ENCODE data around the gene PRKACA.

PRKACA gene

GRCh38 chr19:14156971-14157717 is 39.6 kb upstream of the PRKACA start:
- H3K27me3 Mint-ChIP-seq (ENCODE audit: low read depth), result no peaks in the 10 kb centered on the region

GRCh38 chr19:14156122-14156521 is 38.6 kb upstream of the PRKACA start:
- no peaks in the 10 kb centered on the region for H3K27me3 Mint-ChIP-seq (ENCODE audit: low read depth)
- no peak overlapping the region for H3K27ac Mint-ChIP-seq
- peaks cover 45% of the 10 kb centered on the region for H3K36me3 Mint-ChIP-seq (ENCODE audit: low read depth)
- no peak for TF ChIP-seq CTCF (IDR thresholded peaks at IDR 0.05; ENCODE audit: unreplicated experiment in 3 of 3)
- H3K4me1 Mint-ChIP-seq, result no peaks in the 10 kb centered on the region
- H3K9me3 Mint-ChIP-seq, result no peaks in the 10 kb centered on the region
- no peak overlapping the region for H3K4me3 Mint-ChIP-seq

More at GRCh38 chr19:14156971-14157717, 39.6 kb upstream of the PRKACA start:
- H3K9me3 Mint-ChIP-seq, result no peaks in the 10 kb centered on the region
- no peak overlapping the region for H3K4me3 Mint-ChIP-seq
- H3K36me3 Mint-ChIP-seq (ENCODE audit: low read depth), result peaks cover 41% of the 10 kb centered on the region
- no peak for TF ChIP-seq CTCF (IDR thresholded peaks at IDR 0.05; ENCODE audit: unreplicated experiment in 3 of 3)
- H3K27ac Mint-ChIP-seq, result no peak overlapping the region
- no peaks in the 10 kb centered on the region for H3K4me1 Mint-ChIP-seq

GRCh38 chr19:14155371-14155770 is 37.8 kb upstream of the PRKACA start:
- Mint-ChIP-seq H3K4me1 (no peaks in the 10 kb centered on the region), H3K9me3 (no peaks in the 10 kb centered on the region), H3K27me3 (ENCODE audit: low read depth) (no peaks in the 10 kb centered on the region), H3K36me3 (ENCODE audit: low read depth) (peaks cover 45% of the 10 kb centered on the region), H3K4me3 (no peak overlapping the region), H3K27ac (no peak overlapping the region)
- TF ChIP-seq CTCF (IDR thresholded peaks at IDR 0.05; ENCODE audit: unreplicated experiment in 3 of 3), result no peak

- Mint-ChIP-seq H3K27ac (peak overlapping the region in 1 of 3 experiments; percentile 17), H3K4me1 (peaks cover 10% of the 10 kb centered on the region), H3K27me3 (ENCODE audit: low read depth) (peaks cover 3% of the 10 kb centered on the region), H3K36me3 (ENCODE audit: low read depth) (peaks cover 37% of the 10 kb centered on the region), H3K4me3 (no peak overlapping the region), H3K9me3 (no peaks in the 10 kb centered on the region)
- TF ChIP-seq CTCF (IDR thresholded peaks at IDR 0.05; ENCODE audit: unreplicated experiment in 3 of 3), result no peak
Observed at GRCh38 chr19:14152713-14153112, 35.2 kb upstream of the PRKACA start.

- Mint-ChIP-seq H3K4me1 (peaks cover 18% of the 10 kb centered on the region), H3K27me3 (ENCODE audit: low read depth) (peaks cover 4% of the 10 kb centered on the region), H3K27ac (no peak overlapping the region), H3K4me3 (no peak overlapping the region), H3K9me3 (no peaks in the 10 kb centered on the region), H3K36me3 (ENCODE audit: low read depth) (peaks cover 27% of the 10 kb centered on the region)
- no peak for TF ChIP-seq CTCF (IDR thresholded peaks at IDR 0.05; ENCODE audit: unreplicated experiment in 3 of 3)
Observed at GRCh38 chr19:14150770-14151661, 33.5 kb upstream of the PRKACA start.
